GM18508 (cell line): ENCODE results near the gene LBX2.

Experiments
- ATAC-seq: cut with Tn5 transposase; IDR thresholded peaks from one replicate; pipeline ENCODE4 v1.9.1; 2021; ENCODE audit warnings: moderate number of reproducible peaks; ENCODE audit not compliant: insufficient read depth, unreplicated experiment

Gene LBX2

GRCh38 chr2:74499267-74499939 lies at the start of gene LBX2:
Gene LBX2 (minus strand): TSS chr2:74499603. CDS start chr2:74499537, 66 bp downstream.
- no peak for ATAC-seq

GRCh38 chr2:74548285-74548899 lies 49.0 kb upstream of the LBX2 start:
- ATAC-seq, result no peak

- ATAC-seq, result no peak
Measured at GRCh38 chr2:74546004-74546403, 46.6 kb upstream of the LBX2 start.

- no peak for ATAC-seq
Measured at GRCh38 chr2:74544634-74545033, 45.2 kb upstream of the LBX2 start.

GRCh38 chr2:74542978-74543377 lies 43.6 kb upstream of the LBX2 start:
- no peak for ATAC-seq

GRCh38 chr2:74540291-74540690 lies 40.9 kb upstream of the LBX2 start:
- ATAC-seq, result no peak

- no peak for ATAC-seq
Measured at GRCh38 chr2:74538881-74539339, 39.5 kb upstream of the LBX2 start.

- ATAC-seq, result no peak
Measured at GRCh38 chr2:74537140-74537539, 37.7 kb upstream of the LBX2 start.

- ATAC-seq, result no peak
Measured at GRCh38 chr2:74536166-74536950, 37.0 kb upstream of the LBX2 start.

- no peak for ATAC-seq
Measured at GRCh38 chr2:74535440-74535965, 36.1 kb upstream of the LBX2 start.

GRCh38 chr2:74534411-74534810 lies 35.0 kb upstream of the LBX2 start:
- ATAC-seq, result no peak

- ATAC-seq, result no peak
Measured at GRCh38 chr2:74533464-74533863, 34.1 kb upstream of the LBX2 start.

GRCh38 chr2:74532222-74532621 lies 32.8 kb upstream of the LBX2 start:
- ATAC-seq, result no peak

GRCh38 chr2:74531666-74532065 lies 32.3 kb upstream of the LBX2 start:
- no peak for ATAC-seq

GRCh38 chr2:74530239-74531187 lies 31.1 kb upstream of the LBX2 start:
- ATAC-seq, result no peak

- ATAC-seq, result peak; percentile 61
Measured at GRCh38 chr2:74529357-74530238, 30.2 kb upstream of the LBX2 start, which contains the start of the genes AUP1 and HTRA2. Gene AUP1 (minus strand): TSS chr2:74529706. CDS start chr2:74529629, 77 bp downstream. Gene HTRA2 (plus strand): TSS chr2:74529933. CDS start chr2:74530007, 74 bp downstream.

GRCh38 chr2:74528600-74529356 lies 29.4 kb upstream of the LBX2 start:
- ATAC-seq, result peak; percentile 1

GRCh38 chr2:74527741-74528140 lies 28.3 kb upstream of the LBX2 start:
- no peak for ATAC-seq
